A549 (cell line): ENCODE measurements around the gene PGLYRP2. TPM values are rescaled to one million over a fixed set of nuclear protein-coding genes. Genes with fewer than 3 reads are reported as not detected.

Source experiments
- ATAC-seq, 2 experiments: fragments of 200-7000 bp in 1 of 2; fragments of >200 bp in 1 of 2; cut with Nextera tagmentation in 1 of 2; cut with Tn5 transposase in 1 of 2; 3 replicates each; pipeline versions ENCODE4 v1.8.0 to v1.9.1; 2018 to 2020; ENCODE audit warnings: mild to moderate bottlenecking in 1 of 2, moderate library complexity in 1 of 2
- CTCF ChIA-PET: fragments of 300-600 bp; sonication (Branson Sonifier 250); formaldehyde crosslinking; extraction: SDS; loops from one replicate; lab custom pipeline; 2021; ENCODE audit warnings: antibody characterized with exemption, inconsistent platforms; lab: Yijun Ruan, JAX
- POLR2A ChIA-PET: fragments of 350-600 bp; formaldehyde crosslinking; extraction: SDS; loops from one replicate; lab custom pipeline; 2021; ENCODE audit warnings: antibody characterized with exemption, inconsistent platforms; lab: Yijun Ruan, JAX
- DNase-seq, 2 experiments: peaks; one replicate each; pipeline versions ENCODE4 v3.0.0 to v3.0.0-alpha.2; 2011 to 2016; ENCODE audit warnings: low read depth in 1 of 2, low spot score in 1 of 2
- FAIRE-seq: peaks from 2 replicates; lab custom pipeline; 2011; peaks lifted over from hg19 to GRCh38; lab: Jason Lieb, UNC
- H3K27ac ChIP-seq, 2 experiments: fragments of >200 bp; sonication (Bioruptor Twin); formaldehyde crosslinking; 3 replicates each; pipeline ENCODE4 v1.5.1; 2016 to 2017
- H3K4me1 ChIP-seq: fragments of >200 bp; sonication (Bioruptor Twin); formaldehyde crosslinking; 3 replicates; pipeline ENCODE4 v1.6.1; 2016
- H3K4me2 ChIP-seq: fragments of >200 bp; sonication (Bioruptor Twin); formaldehyde crosslinking; 3 replicates; pipeline ENCODE4 v1.6.1; 2016
- H3K4me3 ChIP-seq: fragments of >200 bp; sonication (Bioruptor Twin); formaldehyde crosslinking; 3 replicates; pipeline ENCODE4 v1.5.1; 2016
- H3K9me3 ChIP-seq: fragments of >200 bp; sonication (Bioruptor Twin); formaldehyde crosslinking; 3 replicates; pipeline ENCODE4 v1.6.1; 2016
- CBX2 ChIP-seq: fragments of 200-600 bp; sonication (generic); IDR thresholded peaks from 2 replicates; pipeline ENCODE4 v1.6.1; 2016; ENCODE audit warnings: low read depth, mild to moderate bottlenecking, borderline replicate concordance
- CEBPB ChIP-seq, 2 experiments: fragments of >200 bp in 1 of 2; sonication (Bioruptor Twin) in 1 of 2; formaldehyde crosslinking in 1 of 2; IDR thresholded peaks; 2 replicates each; pipeline ENCODE4 v1.6.1; 2012 to 2016
- CHD4 ChIP-seq: fragments of 200-600 bp; sonication (generic); IDR thresholded peaks from 2 replicates; pipeline ENCODE4 v1.6.1; 2016; ENCODE audit warnings: antibody characterized with exemption, mild to moderate bottlenecking, borderline replicate concordance
- E2F6 ChIP-seq: IDR thresholded peaks from 2 replicates; pipeline ENCODE4 v1.6.1; 2012; ENCODE audit warnings: low read depth, borderline replicate concordance
- ESRRA ChIP-seq: fragments of 150-350 bp; IDR thresholded peaks from 2 replicates; pipeline ENCODE4 v1.6.1; 2014; ENCODE audit warnings: mild to moderate bottlenecking, low read length, borderline replicate concordance
- HDAC2 ChIP-seq: fragments of 200-600 bp; sonication (generic); IDR thresholded peaks from 2 replicates; pipeline ENCODE4 v1.6.1; 2016
- HEYL ChIP-seq: fragments of 250-450 bp; sonication (Bioruptor Pico); IDR thresholded peaks from 2 replicates; pipeline ENCODE4 v1.8.0; 2021; ENCODE audit warnings: mild to moderate bottlenecking, moderate library complexity
- HOXB5 ChIP-seq: fragments of 250-450 bp; sonication (Bioruptor Pico); IDR thresholded peaks from 2 replicates; pipeline ENCODE4 v1.5.0; 2020; ENCODE audit warnings: mild to moderate bottlenecking, moderate library complexity
- KDM1A ChIP-seq: fragments of 200-600 bp; sonication (generic); IDR thresholded peaks from 2 replicates; pipeline ENCODE4 v1.6.1; 2016; ENCODE audit warnings: low read depth, mild to moderate bottlenecking
- MAFK ChIP-seq: fragments of 450-650 bp; IDR thresholded peaks from 2 replicates; pipeline ENCODE4 v1.6.1; 2014; ENCODE audit not compliant: partially characterized antibody
- NR3C1 ChIP-seq: fragments of >200 bp; sonication (Bioruptor Twin); formaldehyde crosslinking; IDR thresholded peaks from 3 replicates; pipeline ENCODE4 v1.6.1; 2017
- RAD21 ChIP-seq, 2 experiments: fragments of >200 bp in 1 of 2; sonication (Bioruptor Twin) in 1 of 2; formaldehyde crosslinking in 1 of 2; IDR thresholded peaks in 1 of 2; conservative IDR thresholded peaks in 1 of 2; 2 replicates in 1 of 2; 3 replicates in 1 of 2; pipeline ENCODE4 v1.6.1; 2012 to 2018; ENCODE audit warnings: inconsistent platforms in 1 of 2
- RFX5 ChIP-seq: fragments of 450-650 bp; IDR thresholded peaks from 2 replicates; pipeline ENCODE4 v1.7.1; 2014; ENCODE audit warnings: antibody characterized with exemption, mild to moderate bottlenecking, moderate library complexity
- SMC3 ChIP-seq: fragments of >200 bp; sonication (Bioruptor Twin); formaldehyde crosslinking; IDR thresholded peaks from 3 replicates; pipeline ENCODE4 v1.6.1; 2018; ENCODE audit warnings: inconsistent platforms
- SREBF2 ChIP-seq: fragments of 450-650 bp; IDR thresholded peaks from 2 replicates; pipeline ENCODE4 v1.6.1; 2014; ENCODE audit warnings: mild to moderate bottlenecking, moderate library complexity
- TP53 ChIP-seq: fragments of 250-450 bp; sonication (Bioruptor Pico); IDR thresholded peaks from 2 replicates; pipeline ENCODE4 v1.5.0; 2021; ENCODE audit warnings: mild to moderate bottlenecking, moderate library complexity
- ZNF302 ChIP-seq: fragments of 250-450 bp; sonication (Bioruptor Pico); IDR thresholded peaks from 2 replicates; pipeline ENCODE4 v1.9.0; 2021; ENCODE audit warnings: inconsistent platforms, mild to moderate bottlenecking, moderate library complexity
- WGBS: methylation state at CpG from one replicate; pipeline ENCODE4 v1.1.6; 2017; ENCODE audit errors: missing lambda C conversion rate; 5-methylcytosine and 5-hydroxymethylcytosine counted together
- polyA plus RNA-seq, 4 experiments: library from polyadenylated mRNA; depleted of rRNA in 3 of 4; stranded (reverse); fragments of >200 nt; fragmentation: RNase III in 1 of 4; extraction: RNeasy Plus Mini Kit Qiagen cat#74134 plus additional on column Dnase treatment in 1 of 4; gene quantifications; 2 replicates in 3 of 4; 3 replicates in 1 of 4; pipeline ENCODE4 v1.2.3, GENCODE V29; 2011 to 2017
- TF ChIP-seq, protein P1 (sequence below): fragments of 150-350 bp; IDR thresholded peaks from 2 replicates; pipeline ENCODE4 v1.6.1; 2014; ENCODE audit warnings: low read depth, mild to moderate bottlenecking, low read length
- TF ChIP-seq, protein P2 (sequence below): fragments of >200 bp; sonication (Bioruptor Twin); formaldehyde crosslinking; IDR thresholded peaks from 2 replicates; pipeline ENCODE4 v1.6.1; 2016
- TF ChIP-seq, protein P3 (sequence below): fragments of 200-600 bp; sonication (generic); IDR thresholded peaks from 2 replicates; pipeline ENCODE4 v1.6.1; 2016; ENCODE audit warnings: antibody characterized with exemption, mild to moderate bottlenecking, moderate library complexity
- TF ChIP-seq, protein P4 (sequence below): fragments of 250-450 bp; sonication (Bioruptor Pico); IDR thresholded peaks from 2 replicates; pipeline ENCODE4 v1.5.0; 2020; ENCODE audit warnings: low read depth, mild to moderate bottlenecking, moderate library complexity

PGLYRP2 gene
- polyA plus RNA-seq, 2 of the 4 experiments (the other 2 are of a cell fraction), result not detected

- TF ChIP-seq, protein P1, sequence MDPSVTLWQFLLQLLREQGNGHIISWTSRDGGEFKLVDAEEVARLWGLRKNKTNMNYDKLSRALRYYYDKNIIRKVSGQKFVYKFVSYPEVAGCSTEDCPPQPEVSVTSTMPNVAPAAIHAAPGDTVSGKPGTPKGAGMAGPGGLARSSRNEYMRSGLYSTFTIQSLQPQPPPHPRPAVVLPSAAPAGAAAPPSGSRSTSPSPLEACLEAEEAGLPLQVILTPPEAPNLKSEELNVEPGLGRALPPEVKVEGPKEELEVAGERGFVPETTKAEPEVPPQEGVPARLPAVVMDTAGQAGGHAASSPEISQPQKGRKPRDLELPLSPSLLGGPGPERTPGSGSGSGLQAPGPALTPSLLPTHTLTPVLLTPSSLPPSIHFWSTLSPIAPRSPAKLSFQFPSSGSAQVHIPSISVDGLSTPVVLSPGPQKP, result no peak
- TF ChIP-seq TP53 (CRISPR knock-in tag), result no peak
- no peak for TF ChIP-seq E2F6
- TF ChIP-seq SMC3, result no peak
- no peak for TF ChIP-seq KDM1A
- TF ChIP-seq, all 56 proteins: peak for 0
- no peak for ATAC-seq
Observed at GRCh38 chr19:15447057-15447456, 32.2 kb downstream of the PGLYRP2 start.

GRCh38 chr19:15445807-15446376 lies 33.4 kb downstream of the PGLYRP2 start:
- DNase-seq, result no peak
- 0 out of 3 replicates have a peak, but pooled peaks cover 8% of the 10 kb centered on the region for H3K4me1 ChIP-seq
- H3K27ac ChIP-seq, result no peak overlapping the region
- H3K9me3 ChIP-seq, result no peaks in the 10 kb centered on the region
- no peak for FAIRE-seq
- no peak overlapping the region for H3K4me3 ChIP-seq
- WGBS, result 73% methylated on average over 7 of the region's 7 CpGs
- ChIA-PET POLR2A (no interaction called here), CTCF (no interaction called here)
- TF ChIP-seq, protein P2, sequence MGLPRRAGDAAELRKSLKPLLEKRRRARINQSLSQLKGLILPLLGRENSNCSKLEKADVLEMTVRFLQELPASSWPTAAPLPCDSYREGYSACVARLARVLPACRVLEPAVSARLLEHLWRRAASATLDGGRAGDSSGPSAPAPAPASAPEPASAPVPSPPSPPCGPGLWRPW, result no peak
- TF ChIP-seq, protein P1, result no peak
- TF ChIP-seq NR3C1 (no peak), HDAC2 (no peak), SREBF2 (no peak), ZNF302 (CRISPR knock-in tag) (no peak), MAFK (no peak), CBX2 (no peak), HOXB5 (no peak)
- no peak overlapping the region for H3K4me2 ChIP-seq
- ATAC-seq, result no peak

More at GRCh38 chr19:15447057-15447456, 32.2 kb downstream of the PGLYRP2 start:
- no peak overlapping the region for H3K4me3 ChIP-seq
- WGBS, result 60% methylated on average over 4 of the region's 4 CpGs
- POLR2A ChIA-PET, result no interaction called here
- CTCF ChIA-PET, result no interaction called here
- H3K4me1 ChIP-seq, result 0 out of 3 replicates have a peak, but pooled peaks cover 8% of the 10 kb centered on the region
- no peak for FAIRE-seq
- no peak overlapping the region for H3K4me2 ChIP-seq
- H3K27ac ChIP-seq, result no peak overlapping the region
- no peak for DNase-seq
- H3K9me3 ChIP-seq, result no peaks in the 10 kb centered on the region

GRCh38 chr19:15445227-15445605 lies 34.1 kb downstream of the PGLYRP2 start:
- ATAC-seq, result no peak
- POLR2A ChIA-PET, result no interaction called here

DNA sequence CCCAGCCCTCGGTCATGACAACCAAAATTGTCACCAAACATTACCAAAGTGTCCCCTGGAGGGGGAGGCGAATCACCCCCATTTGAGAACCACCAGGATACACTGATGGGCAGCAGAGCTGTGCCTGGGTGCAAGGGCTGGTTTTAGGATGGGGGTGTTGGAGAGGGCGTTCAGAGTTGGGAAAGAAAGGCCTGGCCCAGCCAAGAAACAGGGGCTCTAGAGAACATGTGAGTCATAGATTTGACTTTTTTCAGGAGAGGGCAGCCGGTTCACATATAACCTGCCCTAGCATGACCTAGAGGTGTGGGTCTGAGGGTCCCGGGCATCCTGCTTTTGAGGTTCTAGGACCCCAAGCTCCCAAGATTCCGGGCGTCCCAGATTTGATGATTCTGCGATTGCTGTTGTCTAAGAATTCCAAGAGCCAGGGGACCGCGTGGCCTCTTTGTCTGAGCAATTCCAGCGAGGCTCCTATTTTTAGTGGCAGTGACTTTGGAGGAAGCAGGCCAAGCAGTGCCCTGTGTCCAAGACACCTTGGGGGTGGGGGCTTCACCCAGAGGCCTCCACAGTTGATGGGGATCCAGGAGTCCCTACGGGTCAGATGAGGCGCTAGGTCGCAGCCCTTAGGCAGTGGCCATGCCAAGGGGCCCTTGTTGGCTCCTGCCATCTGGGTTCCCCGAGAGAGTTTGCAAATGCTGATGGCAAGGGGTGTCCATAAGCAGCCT lies 34.6 kb downstream of the PGLYRP2 start:
- CTCF ChIA-PET, result no interaction called here
- no peak for TF ChIP-seq HEYL
- TF ChIP-seq, protein P3, sequence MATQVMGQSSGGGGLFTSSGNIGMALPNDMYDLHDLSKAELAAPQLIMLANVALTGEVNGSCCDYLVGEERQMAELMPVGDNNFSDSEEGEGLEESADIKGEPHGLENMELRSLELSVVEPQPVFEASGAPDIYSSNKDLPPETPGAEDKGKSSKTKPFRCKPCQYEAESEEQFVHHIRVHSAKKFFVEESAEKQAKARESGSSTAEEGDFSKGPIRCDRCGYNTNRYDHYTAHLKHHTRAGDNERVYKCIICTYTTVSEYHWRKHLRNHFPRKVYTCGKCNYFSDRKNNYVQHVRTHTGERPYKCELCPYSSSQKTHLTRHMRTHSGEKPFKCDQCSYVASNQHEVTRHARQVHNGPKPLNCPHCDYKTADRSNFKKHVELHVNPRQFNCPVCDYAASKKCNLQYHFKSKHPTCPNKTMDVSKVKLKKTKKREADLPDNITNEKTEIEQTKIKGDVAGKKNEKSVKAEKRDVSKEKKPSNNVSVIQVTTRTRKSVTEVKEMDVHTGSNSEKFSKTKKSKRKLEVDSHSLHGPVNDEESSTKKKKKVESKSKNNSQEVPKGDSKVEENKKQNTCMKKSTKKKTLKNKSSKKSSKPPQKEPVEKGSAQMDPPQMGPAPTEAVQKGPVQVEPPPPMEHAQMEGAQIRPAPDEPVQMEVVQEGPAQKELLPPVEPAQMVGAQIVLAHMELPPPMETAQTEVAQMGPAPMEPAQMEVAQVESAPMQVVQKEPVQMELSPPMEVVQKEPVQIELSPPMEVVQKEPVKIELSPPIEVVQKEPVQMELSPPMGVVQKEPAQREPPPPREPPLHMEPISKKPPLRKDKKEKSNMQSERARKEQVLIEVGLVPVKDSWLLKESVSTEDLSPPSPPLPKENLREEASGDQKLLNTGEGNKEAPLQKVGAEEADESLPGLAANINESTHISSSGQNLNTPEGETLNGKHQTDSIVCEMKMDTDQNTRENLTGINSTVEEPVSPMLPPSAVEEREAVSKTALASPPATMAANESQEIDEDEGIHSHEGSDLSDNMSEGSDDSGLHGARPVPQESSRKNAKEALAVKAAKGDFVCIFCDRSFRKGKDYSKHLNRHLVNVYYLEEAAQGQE, result no peak
- TF ChIP-seq, protein P2, result no peak
- TF ChIP-seq CEBPB (IDR thresholded peaks at IDR 0.05), result no peak
- no peak for TF ChIP-seq RAD21 (conservative IDR thresholded peaks at IDR 0.05 in 1 of 2, IDR thresholded peaks at IDR 0.05 in 1 of 2)
- no peak for TF ChIP-seq KDM1A
- TF ChIP-seq, protein P4, sequence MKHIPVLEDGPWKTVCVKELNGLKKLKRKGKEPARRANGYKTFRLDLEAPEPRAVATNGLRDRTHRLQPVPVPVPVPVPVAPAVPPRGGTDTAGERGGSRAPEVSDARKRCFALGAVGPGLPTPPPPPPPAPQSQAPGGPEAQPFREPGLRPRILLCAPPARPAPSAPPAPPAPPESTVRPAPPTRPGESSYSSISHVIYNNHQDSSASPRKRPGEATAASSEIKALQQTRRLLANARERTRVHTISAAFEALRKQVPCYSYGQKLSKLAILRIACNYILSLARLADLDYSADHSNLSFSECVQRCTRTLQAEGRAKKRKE, result no peak
- TF ChIP-seq RFX5, result no peak
- TF ChIP-seq NR3C1, result no peak

More at GRCh38 chr19:15445227-15445605, 34.1 kb downstream of the PGLYRP2 start:
- H3K9me3 ChIP-seq, result no peaks in the 10 kb centered on the region
- DNase-seq (no peak), FAIRE-seq (no peak)
- TF ChIP-seq CHD4, result no peak
- no peak for TF ChIP-seq ESRRA
- no peak overlapping the region for H3K4me2 ChIP-seq
- H3K4me1 ChIP-seq, result 0 out of 3 replicates have a peak, but pooled peaks cover 8% of the 10 kb centered on the region
- WGBS, result 100% methylated on average over 2 of the region's 9 CpGs
- H3K27ac ChIP-seq, result no peak overlapping the region
- CTCF ChIA-PET, result no interaction called here
- H3K4me3 ChIP-seq, result no peak overlapping the region

More for the DNA sequence above, 34.6 kb downstream of the PGLYRP2 start:
- POLR2A ChIA-PET, result no interaction called here
- H3K4me1 ChIP-seq, result 0 out of 3 replicates have a peak, but pooled peaks cover 8% of the 10 kb centered on the region
- H3K4me3 ChIP-seq, result no peak overlapping the region
- H3K27ac ChIP-seq, result no peak overlapping the region
- DNase-seq (no peak), ATAC-seq (no peak), FAIRE-seq (no peak)
- WGBS, result 74% methylated on average over 9 of the region's 15 CpGs
- no peak overlapping the region for H3K4me2 ChIP-seq
- H3K9me3 ChIP-seq, result no peaks in the 10 kb centered on the region
